HG02642 (cell line): ENCODE measurements around the gene SCMH1.

Experiments used
- ATAC-seq: cut with Tn5 transposase; IDR thresholded peaks from one replicate; pipeline ENCODE4 v1.9.1; 2021; ENCODE audit warnings: mild to moderate bottlenecking; ENCODE audit not compliant: unreplicated experiment, poor library complexity

SCMH1 gene

DNA sequence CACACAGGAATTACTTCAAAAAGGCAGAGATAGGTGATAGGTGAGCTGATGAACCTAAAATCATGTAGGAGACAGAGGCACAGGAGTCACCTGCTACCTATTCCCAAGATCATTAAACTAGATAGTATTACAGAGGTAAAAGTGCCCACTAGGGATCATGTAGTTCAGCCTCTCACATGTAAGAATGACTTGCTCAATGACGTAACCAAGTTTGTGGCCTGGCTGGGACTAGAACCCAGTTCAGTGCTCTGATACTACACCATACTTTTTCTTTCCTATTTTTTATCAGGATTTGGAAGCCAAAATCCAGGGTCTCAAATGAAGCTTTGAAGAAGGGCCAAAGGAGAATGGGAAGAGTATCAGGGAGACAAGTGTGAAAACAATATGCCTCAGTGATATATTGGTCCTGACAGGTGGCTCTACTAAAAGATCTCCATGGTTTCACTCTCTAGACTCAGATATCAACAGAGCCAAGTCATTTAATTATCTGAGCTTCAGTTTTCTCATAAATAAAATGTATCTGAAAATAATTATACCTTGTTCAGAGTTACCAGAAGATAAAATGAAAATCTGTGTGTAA is 133.3 kb downstream of the SCMH1 start:
- ATAC-seq, result no peak

GRCh38 chr1:41103766-41104165 is 138.3 kb downstream of the SCMH1 start:
- no peak for ATAC-seq

DNA sequence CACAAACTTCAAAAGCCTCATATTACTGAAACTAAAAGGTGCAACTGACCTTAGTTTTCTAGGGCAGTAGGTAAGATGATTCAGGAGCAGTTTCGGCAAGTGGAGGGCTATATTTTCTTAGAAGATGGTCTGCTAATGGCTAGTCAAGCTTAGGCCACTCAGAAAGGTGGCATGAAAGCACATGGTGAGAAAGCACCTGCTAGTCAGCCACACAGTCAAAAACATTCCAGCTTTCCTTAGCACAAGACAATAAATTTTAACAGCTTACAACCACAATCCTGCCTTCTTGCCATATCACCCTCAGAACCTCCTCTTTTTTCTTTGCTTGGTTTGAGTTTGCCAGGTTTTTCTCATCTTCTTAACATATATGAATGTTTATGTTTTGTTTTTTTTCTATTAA is 139.5 kb downstream of the SCMH1 start:
- no peak for ATAC-seq

- no peak for ATAC-seq
Measured at GRCh38 chr1:41101950-41102607, 140.0 kb downstream of the SCMH1 start.

DNA sequence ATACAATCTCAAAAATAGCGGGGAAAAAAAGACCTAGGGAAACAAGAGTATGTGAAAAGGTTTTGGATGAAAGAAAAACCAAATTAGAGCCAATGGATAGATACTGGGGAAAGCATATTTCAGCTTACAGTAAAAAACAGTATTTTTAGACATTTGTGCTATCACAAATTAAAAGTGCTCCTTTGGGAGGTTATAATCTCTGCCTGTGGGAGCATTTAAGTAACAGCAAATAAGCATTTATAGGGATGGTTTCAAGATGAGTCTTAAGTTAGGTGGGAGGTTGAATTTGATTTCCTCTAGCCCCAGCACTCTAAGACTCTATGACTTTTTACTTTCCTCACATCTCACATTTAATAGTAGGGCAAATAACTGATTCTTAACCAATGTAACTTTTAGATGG is 141.0 kb downstream of the SCMH1 start:
- ATAC-seq, result no peak

GRCh38 chr1:41100170-41100569 is 141.9 kb downstream of the SCMH1 start:
- ATAC-seq, result no peak

DNA sequence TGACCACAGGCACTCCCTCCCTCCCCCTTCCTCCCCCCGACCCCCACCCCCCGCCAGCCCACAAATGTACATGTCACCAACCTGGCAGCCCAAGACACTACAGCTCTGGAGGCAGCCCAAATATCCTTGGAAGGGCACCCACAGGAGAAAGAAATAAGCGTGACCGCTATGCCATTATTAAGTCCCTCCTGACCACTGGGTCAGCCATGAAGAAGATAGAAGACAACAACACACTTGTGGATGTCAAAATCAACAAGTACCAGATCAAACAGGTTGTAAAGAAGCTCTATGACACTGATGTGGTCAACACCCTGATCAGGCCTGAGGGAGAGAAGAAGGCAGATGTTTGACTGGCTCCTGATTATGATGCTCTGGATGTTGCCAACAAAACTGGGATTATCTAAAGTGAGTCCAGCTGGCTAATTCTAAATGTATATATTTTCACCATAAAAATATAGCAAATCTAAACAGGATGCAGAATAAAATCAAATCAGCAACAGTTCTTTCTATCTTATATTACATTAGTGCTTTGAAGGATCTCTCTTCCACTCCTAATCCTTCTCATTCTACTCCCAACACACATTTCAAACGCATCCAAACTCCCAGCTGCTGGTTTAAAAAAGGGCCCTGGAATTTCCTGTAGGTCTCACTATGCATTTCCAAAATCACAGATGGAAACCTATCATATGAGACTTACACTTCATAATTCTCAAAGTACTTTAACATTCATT is 143.2 kb downstream of the SCMH1 start:
- ATAC-seq, result no peak

DNA sequence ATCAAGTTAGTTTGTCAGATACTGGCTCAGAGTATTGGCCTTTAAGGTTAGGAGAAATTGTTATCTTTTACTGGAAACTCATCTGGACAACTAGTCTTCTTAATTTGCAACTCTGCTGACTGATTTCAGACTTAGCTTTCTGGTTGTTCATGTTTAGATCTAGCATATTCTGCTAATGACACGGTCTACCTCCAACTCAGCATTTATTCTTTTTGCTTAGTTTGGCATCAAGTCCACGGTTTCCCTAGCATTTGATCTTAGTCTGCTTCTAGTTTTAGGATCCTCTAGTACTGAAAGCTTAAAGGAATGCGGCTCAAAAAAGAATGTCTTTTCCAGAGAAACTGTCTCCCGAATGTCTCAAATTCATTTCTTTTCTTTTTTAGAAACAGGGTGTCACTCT is 145.0 kb downstream of the SCMH1 start:
- ATAC-seq, result no peak

- ATAC-seq, result no peak
Measured at GRCh38 chr1:41093826-41094225, 148.3 kb downstream of the SCMH1 start.

DNA sequence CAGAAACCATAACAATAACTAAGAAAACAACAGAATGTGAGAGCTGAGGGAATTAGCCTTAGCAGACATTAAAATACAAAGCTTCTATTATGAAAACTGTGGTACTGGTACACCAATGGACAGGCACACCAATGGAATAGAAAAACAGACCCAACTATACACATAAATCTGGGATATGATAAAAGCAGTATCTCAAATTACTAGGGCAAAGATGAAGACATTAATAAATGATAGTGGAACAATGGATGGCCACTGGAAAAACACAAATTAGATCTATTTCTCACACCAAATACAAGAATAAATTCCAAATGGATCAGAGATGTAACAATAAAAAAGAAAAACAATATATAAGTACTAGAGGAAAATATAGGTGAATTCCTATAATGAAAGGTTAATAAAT is 155.2 kb downstream of the SCMH1 start:
- no peak for ATAC-seq

DNA sequence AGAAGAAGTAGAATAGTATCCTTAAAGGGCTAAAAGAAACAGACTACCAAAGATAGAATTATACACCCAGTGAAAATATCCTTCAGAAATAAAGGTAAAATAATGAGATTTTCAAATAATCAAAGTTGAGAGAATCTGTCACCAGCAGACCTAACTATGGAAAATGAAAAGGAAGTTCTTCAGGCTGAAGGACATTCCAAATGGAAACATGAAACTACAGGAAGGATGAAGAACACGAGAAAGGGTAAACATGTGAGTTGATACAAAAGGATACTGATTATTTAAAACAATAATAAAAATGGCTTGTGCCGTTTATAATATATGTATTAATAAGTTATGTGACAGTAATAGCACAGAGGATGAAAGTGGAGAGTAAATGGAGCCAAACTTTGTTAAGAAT is 163.5 kb downstream of the SCMH1 start:
- no peak for ATAC-seq

DNA sequence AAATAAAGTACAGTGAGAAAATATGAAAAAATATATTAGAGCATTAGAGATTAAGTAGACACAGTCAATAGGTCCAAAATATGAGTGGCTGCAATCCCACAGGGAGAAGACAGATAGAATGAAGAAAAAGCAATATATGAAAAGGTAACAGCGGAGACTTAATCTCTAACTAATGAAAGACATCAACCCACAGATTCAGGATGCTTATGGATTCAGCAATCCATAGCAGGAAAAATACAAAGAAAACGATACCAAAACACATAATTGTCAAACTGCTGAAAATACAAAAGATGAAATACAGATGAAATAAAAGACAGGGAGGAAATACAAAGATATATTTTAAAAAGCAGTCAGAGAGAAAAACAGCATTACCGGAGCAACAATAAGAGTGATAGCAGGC is 163.9 kb downstream of the SCMH1 start:
- no peak for ATAC-seq

GRCh38 chr1:41073971-41074370 is 168.1 kb downstream of the SCMH1 start:
- ATAC-seq, result no peak

DNA sequence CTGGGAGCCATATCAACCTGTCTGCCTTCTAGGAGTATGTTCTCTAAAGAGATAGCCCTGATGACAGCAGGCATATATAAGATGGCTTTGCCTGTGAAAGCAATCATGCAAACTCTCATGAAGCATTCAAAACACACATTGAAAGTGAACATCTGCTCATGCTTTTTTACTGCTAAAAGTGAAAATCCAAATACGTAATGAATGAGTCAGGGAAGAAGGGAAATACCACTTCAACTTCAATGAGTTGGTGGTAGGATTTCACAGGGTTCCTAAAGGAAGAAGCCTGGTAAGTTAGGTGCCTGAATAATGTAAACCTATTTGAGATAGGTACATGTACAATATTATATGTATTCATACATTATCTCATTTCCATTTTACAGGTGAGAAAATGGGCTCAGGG is 170.1 kb downstream of the SCMH1 start:
- ATAC-seq, result no peak

DNA sequence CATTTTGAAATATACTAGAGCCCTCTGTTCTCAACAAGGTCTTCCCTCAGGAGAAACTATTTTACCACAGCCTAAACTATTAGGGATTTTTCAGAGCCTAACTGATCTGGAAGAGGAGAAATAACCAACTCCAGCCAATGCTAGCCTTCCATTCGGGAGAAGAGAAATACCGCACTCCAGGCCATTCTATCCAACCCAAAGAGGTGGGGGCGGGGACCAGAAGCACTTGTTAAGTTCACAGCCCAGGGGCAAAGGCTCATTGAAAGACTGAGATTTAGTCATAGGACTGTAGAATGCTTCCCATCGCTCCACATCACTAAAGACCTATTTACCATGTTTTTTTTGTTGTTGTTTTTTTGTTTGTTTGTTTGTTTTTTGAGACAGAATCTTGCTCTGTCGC is 185.2 kb downstream of the SCMH1 start:
- no peak for ATAC-seq

GRCh38 chr1:41053316-41053715 is 188.8 kb downstream of the SCMH1 start:
- no peak for ATAC-seq

GRCh38 chr1:41051022-41051421 is 191.1 kb downstream of the SCMH1 start:
- ATAC-seq, result no peak

DNA sequence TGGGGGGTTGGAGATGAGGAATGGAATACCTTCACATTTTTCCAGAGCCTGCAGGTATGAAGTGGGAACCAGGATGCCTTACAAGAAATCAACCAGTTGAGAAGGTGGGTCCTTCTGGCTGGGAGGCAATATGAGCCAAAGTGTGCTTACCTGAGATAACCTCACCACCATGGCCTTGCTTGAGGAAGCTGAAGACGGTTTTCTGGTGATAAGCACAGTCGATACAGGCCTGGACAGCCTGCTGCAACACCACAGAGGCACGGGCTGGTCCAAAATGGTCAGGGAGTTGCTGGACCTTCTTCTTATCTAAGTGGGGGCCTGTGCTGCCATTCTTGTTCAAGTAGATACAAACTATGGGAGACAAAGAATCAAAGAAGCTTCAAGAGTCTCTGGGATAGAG is 193.6 kb downstream of the SCMH1 start:
- ATAC-seq, result no peak

DNA sequence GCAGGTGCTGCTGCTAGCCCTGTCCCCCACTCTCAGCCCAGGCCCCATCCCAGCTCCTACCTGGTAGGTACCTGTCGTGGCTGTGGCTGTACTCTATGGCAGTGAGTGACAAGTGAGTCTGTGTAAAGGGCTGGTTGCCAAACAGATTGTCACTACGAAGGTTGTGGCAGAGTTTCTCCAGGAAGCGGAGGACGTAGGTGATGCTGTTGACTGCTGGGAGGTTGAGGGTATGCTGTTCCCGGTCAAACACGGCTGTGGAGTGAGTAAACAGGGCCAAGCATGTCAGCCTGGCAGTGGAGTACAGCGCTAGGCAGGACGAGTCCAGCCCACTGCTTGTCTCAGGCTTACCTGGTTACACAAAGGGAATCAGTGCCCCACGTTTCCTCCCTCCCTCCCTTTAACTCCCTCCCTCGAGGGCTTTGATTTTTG is 195.7 kb downstream of the SCMH1 start:
- no peak for ATAC-seq

DNA sequence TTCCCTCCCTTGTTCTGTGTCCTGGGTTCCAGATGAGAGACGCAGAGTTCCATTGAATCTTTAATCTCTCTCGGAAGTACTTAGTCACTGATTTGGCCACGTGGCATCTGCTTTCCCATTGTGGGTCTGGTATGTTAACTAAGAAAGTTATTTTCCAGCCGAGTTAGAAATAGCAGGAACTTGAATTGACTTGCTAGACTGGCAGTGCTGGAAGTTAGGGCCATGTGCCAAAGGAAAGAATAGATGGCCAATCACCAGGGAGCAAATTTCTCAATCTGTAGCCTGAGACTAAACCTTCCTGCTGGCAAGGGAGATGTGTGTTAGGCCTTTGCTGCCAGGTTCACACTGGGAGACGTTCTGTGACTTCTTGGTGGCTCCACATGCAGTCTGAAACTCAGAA is 196.4 kb downstream of the SCMH1 start:
- no peak for ATAC-seq

DNA sequence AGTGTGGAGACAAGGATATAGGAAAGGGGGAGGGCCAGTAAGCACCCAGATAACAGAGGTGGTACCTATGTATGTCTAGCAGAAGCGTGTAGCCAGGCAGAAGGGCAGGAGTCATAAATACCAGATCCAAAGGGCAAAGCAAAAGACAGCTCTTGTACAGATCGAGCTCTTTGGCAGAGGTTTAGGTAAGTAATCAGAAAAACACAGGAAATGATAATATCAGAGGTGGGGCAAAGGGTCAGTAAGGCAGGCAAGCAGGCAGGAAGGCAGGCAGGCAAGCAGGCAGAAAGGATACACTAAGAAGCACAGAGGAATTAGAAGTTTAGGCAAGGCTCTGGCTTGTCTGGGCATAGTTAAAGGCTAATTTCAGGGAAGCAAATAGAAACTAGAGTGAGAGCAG is 197.9 kb downstream of the SCMH1 start:
- ATAC-seq, result no peak
